ENCODE data around the gene GFOD1. TPM values are rescaled to one million over a fixed set of nuclear protein-coding genes. Genes with fewer than 3 reads are reported as not detected.

GFOD1 gene
- total RNA-seq, 1 experiment from 2014 or later, result 0.68 TPM

GRCh38 chr6:13504611-13505344, 17.4 kb upstream of the GFOD1 start:
- BruUV-seq (replicated peaks), result no TSS peak
- no peaks in the 10 kb centered on the region for H3K9me2 ChIP-seq (ENCODE audit: insufficient read depth)
- H3K27ac ChIP-seq, result no peak overlapping the region
- no peaks in the 10 kb centered on the region for H3K36me3 ChIP-seq (ENCODE audit: low read depth)
- CTCF ChIA-PET, result no interaction called here
- TF ChIP-seq EZH2 (IDR thresholded peaks at IDR 0.05; ENCODE audit: low read depth), result no peak
- TF ChIP-seq CTCF (conservative IDR thresholded peaks at IDR 0.05), result no peak
- no peak for DNase-seq
- no peaks in the 10 kb centered on the region for H4K20me1 ChIP-seq (ENCODE audit: insufficient read depth)
- H2AFZ ChIP-seq, result no peak overlapping the region
- no peaks in the 10 kb centered on the region for H3K27me3 ChIP-seq (ENCODE audit: insufficient read depth, low read depth)
- no peak overlapping the region for H3K4me2 ChIP-seq
- H3K4me1 ChIP-seq (replicated peaks; ENCODE audit: insufficient read depth), result peaks cover 17% of the 10 kb centered on the region
- peaks cover 10% of the 10 kb centered on the region; the same call in 1 of the 2 replicates for H3F3A ChIP-seq (ENCODE audit: insufficient read depth, low read depth)
- no peaks in the 10 kb centered on the region for H3K79me2 ChIP-seq (ENCODE audit: low read depth)
- intact Hi-C loops (cut with micrococcal nuclease; ENCODE audit: unreplicated experiment), result no loop called here
- no peak overlapping the region for H3K4me3 ChIP-seq
- POLR2A ChIA-PET (ENCODE audit: unreplicated experiment), result no interaction called here
- no peaks in the 10 kb centered on the region for H3K9me3 ChIP-seq (ENCODE audit: insufficient read depth, low read depth)

- no peaks in the 10 kb centered on the region for H3K9me3 ChIP-seq (ENCODE audit: insufficient read depth, low read depth)
- no peaks in the 10 kb centered on the region for H3K27me3 ChIP-seq (ENCODE audit: insufficient read depth, low read depth)
- no TSS peak for BruUV-seq (replicated peaks)
- H4K20me1 ChIP-seq (ENCODE audit: insufficient read depth), result no peaks in the 10 kb centered on the region
- no peaks in the 10 kb centered on the region for H3K9me2 ChIP-seq (ENCODE audit: insufficient read depth)
- H3K4me3 ChIP-seq, result no peak overlapping the region
- CTCF ChIA-PET, result no interaction called here
- no peak overlapping the region for H2AFZ ChIP-seq
- H3K4me2 ChIP-seq, result no peak overlapping the region
- intact Hi-C loops (cut with micrococcal nuclease; ENCODE audit: unreplicated experiment), result no loop called here
- no peaks in the 10 kb centered on the region for H3K79me2 ChIP-seq (ENCODE audit: low read depth)
- H3K36me3 ChIP-seq (ENCODE audit: low read depth), result no peaks in the 10 kb centered on the region
- H3K27ac ChIP-seq, result no peak overlapping the region
- no peak for DNase-seq
- POLR2A ChIA-PET (ENCODE audit: unreplicated experiment), result no interaction called here
- no peaks in the 10 kb centered on the region for H3F3A ChIP-seq (ENCODE audit: insufficient read depth, low read depth)
- TF ChIP-seq CTCF (conservative IDR thresholded peaks at IDR 0.05), result no peak
- no peak for TF ChIP-seq EZH2 (IDR thresholded peaks at IDR 0.05; ENCODE audit: low read depth)
- H3K4me1 ChIP-seq (replicated peaks; ENCODE audit: insufficient read depth), result peaks cover 10% of the 10 kb centered on the region
These were observed 13.5 kb upstream of the GFOD1 start for GRCh38 chr6:13500915-13501314.

- CTCF ChIA-PET, result no interaction called here
- H4K20me1 ChIP-seq (ENCODE audit: insufficient read depth), result no peaks in the 10 kb centered on the region
- POLR2A ChIA-PET (ENCODE audit: unreplicated experiment), result no interaction called here
These were observed 12.9 kb upstream of the GFOD1 start for GRCh38 chr6:13500264-13500663.

More at GRCh38 chr6:13500264-13500663, 12.9 kb upstream of the GFOD1 start:
- Histone ChIP-seq H3K4me3 (no peak overlapping the region), H3K27ac (no peak overlapping the region), H3K4me2 (no peak overlapping the region), H3K9me2 (ENCODE audit: insufficient read depth) (no peaks in the 10 kb centered on the region), H3K27me3 (ENCODE audit: insufficient read depth, low read depth) (no peaks in the 10 kb centered on the region), H3K4me1 (replicated peaks; ENCODE audit: insufficient read depth) (peaks cover 10% of the 10 kb centered on the region), H3K9me3 (ENCODE audit: insufficient read depth, low read depth) (no peaks in the 10 kb centered on the region), H3F3A (ENCODE audit: insufficient read depth, low read depth) (no peaks in the 10 kb centered on the region), H3K79me2 (ENCODE audit: low read depth) (no peaks in the 10 kb centered on the region), H3K36me3 (ENCODE audit: low read depth) (no peaks in the 10 kb centered on the region), H2AFZ (no peak overlapping the region)
- TF ChIP-seq CTCF (conservative IDR thresholded peaks at IDR 0.05), result no peak
- no peak for TF ChIP-seq EZH2 (IDR thresholded peaks at IDR 0.05; ENCODE audit: low read depth)
- DNase-seq, result no peak
- intact Hi-C loops (cut with micrococcal nuclease; ENCODE audit: unreplicated experiment), result no loop called here
- no TSS peak for BruUV-seq (replicated peaks)
